ENCODE data around the gene XPNPEP1.

Gene XPNPEP1

DNA sequence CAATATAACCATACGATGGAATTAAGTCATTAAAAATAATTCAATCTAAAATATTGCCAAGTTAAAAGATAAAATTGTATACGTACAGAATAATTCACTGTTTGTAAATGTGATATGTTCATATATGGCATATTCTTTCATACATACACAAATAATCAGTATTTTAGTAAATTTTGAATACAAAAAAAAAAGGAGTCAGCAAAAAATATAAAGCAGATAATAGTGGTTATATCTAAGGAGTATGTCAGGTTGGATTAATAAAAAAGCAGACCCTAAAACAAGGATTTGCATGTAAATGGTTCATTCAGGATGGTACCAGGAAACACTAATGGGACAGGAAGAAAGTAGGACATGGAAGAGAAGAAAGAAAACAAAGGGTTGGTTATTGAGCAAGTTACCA lies 59.5 kb downstream of the XPNPEP1 start:
- DNase-seq (ENCODE audit: low read depth), result no peak

DNA sequence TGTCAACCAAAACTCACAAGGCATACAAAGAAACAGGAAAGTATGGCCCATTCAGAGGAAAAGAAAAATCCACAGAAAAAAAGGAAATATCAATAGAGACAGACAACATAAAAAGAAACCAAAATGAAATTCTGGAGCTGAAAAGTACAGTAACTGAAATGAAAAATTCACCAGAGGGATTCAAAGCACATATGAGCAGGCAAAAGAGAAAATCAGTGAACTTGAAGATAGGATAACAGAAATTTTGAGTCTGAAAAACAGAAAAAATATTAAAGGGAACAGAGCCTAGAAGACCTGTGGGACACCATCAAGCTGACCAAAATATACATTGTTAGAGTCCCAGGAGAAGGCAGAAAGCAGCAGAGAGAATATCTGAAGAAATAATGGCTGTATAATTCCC lies 60.6 kb downstream of the XPNPEP1 start:
- DNase-seq (ENCODE audit: low read depth), result no peak

DNA sequence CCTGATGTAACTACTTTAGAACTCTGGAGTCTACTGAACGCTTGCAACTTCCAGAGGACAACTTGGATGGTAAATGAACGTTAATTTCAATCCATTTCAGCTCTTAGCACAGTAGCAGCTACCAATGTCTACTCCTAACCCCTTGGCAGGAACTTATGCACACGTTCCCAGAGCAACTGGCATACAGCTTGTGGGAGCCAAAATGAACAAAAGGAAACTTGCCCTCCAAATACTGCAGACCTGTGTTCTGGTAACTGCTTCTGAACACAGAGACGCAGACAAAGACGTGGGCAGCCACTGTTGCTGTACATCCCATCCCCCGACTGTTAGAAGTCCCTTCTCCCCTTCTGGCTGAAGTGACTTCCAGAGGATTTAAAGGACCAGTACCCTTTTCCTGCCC lies 61.3 kb downstream of the XPNPEP1 start:
- no peak for DNase-seq (ENCODE audit: low read depth)

DNA sequence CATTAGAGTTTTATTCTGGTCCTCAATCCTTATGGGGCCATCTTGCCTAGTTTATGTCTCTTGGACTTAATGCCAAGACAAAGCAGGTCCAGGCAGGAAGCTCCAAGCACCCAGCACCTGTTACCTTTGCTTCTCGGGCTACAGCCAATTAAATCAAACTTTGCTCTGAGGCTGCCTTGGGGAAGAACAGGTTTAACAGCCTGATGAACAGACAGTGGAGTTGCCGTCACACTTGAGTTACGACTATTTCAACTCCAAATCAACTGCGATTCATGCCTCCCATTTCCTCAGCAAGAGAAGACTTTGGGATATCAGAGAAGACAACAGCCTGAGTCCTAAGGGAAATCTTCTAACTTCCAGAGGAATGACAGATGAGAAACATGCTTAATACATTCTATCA lies 62.2 kb downstream of the XPNPEP1 start:
- DNase-seq (ENCODE audit: low read depth), result no peak

DNA sequence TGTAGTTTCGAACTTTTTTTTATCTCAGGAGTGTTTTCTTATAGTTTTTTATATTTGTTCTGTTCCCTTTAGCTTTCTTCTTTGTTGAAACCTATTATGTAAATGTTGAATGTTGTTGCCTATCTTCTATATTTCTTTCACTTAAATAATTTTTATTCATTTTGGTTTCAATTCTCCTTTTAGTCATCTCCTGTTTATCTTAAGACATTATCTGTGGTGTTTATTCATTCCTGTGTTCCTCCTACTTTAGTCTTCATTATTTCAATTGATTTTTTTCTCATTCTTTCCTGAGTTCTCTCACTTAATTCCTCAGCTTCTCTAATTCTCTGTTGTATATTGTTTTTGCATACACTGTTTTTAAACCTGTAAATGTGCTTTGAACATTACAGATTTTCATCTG lies 64.1 kb downstream of the XPNPEP1 start:
- DNase-seq (ENCODE audit: low read depth), result no peak

DNA sequence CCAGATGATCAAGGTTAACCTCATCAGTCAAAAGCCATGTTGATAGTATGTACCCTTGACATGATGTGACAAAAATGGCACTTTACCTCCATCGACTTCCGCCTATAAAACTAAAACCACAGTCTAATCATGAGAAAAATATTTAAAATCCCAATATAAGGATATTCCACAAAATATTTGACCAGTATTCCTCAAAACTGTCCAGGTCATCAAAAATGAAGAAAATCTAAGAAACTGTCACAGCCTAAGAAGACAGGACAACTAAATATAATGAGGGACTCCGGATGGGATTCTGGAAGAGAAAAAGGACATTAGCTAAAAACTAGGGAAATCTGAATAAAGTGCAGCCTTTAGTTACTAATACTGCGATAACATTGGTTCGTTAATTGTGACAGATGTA lies 67.6 kb downstream of the XPNPEP1 start:
- no peak for DNase-seq (ENCODE audit: low read depth)

DNA sequence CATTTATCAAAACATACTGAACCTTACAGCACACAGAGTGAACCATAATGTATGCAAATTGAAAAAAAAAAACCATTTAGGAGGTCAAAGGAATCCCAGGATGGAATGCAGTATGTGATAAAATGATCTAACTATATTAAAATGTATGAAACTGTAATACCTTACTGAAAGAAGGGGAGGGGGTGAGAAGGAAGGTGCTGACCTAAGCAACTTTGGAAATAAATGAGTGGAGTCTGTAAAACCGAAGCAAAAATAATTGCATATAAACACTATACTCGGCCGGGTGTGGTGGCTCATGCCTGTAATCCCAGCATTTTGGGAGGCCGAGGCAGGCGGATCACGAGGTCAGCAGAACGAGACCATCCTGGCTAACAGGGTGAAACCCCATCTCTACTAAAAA lies 69.4 kb downstream of the XPNPEP1 start:
- no peak for DNase-seq (ENCODE audit: low read depth)

DNA sequence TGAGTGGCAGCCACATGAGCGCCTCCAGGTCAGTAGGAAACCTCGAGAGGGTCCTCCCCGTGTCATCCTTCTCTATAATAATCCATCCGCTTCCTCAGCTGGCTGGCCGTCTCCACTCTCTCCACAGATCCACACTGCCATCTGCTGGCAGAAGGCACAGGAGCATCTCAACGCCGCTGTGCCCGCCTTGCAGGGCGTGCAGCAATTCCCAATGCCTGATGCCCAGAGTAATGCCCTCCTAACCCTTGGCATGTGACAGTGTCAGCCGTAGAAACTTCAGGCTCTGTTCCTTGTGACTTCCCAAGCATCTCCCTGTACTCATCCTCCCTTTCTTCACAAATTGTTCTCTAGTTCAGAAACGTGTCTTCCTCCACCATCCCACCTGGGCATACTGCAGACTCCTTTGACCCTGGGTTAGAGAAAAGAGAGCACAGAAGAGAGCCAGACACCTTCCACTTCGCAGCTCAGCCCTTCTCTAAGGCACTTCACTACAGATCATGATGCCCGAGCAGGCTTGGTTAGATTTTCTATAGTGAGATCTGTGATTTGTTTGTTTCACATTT lies 70.8 kb downstream of the XPNPEP1 start:
- DNase-seq (ENCODE audit: low read depth), result peak; percentile 21

DNA sequence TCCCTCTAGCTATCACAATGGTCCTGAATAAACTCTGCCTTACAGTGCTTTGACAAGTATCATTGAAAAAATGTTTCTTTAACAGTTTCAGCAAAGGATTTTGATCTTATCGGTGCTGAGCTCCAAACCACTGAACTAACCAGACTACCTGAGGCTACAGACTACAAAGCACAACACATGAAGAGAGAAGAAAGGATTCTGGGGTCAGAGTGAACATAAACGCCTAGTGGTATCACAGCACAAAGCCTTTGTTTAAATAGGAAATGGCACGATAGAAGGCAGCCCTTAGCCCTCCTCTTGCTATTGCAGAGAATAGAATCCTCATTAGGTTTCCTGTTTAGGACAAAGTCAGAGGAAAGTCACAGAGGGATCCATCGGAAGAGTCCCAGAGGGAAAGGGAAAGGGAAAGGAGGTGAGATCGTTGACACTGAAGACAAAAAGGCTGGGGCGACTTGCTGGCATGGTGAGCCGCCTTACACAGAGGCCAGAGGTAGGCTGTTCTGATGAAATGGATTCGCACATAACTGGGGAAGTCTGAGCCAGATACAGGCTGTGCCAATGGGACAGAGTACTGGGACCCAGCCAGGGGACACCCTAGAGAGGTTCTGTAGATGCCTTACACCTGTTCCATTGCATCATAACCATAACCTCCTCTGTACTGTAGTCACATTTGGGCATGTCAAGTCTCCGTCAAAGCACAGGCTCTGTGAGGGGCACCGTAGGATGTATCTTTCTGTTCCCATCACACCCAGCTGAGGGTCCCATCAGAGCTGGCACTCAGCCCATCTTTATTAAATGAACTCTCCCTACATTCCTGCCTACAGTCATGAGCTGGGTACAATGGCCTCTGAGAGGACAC lies 71.5 kb downstream of the XPNPEP1 start:
- no peak for DNase-seq (ENCODE audit: low read depth)

DNA sequence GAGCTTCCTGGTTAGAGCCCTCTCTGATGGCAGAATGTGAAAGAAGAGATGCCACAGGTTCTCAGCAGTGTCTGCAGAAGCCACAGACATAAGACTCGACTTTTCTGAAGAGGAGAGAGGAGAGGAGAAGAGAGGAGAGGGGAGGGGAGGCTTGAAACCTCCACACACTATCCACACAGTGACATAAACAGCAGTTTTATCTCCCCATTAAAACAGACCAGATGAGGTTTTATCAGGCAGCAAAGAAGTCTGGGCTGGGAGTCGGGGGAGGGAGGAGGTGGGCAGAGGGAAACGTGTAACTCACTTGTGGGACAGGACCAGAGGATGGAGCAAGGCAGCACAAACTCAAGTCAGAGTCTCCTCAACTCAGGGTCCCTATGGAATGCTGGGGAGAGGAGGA lies 76.5 kb downstream of the XPNPEP1 start:
- no peak for DNase-seq (ENCODE audit: low read depth)

DNA sequence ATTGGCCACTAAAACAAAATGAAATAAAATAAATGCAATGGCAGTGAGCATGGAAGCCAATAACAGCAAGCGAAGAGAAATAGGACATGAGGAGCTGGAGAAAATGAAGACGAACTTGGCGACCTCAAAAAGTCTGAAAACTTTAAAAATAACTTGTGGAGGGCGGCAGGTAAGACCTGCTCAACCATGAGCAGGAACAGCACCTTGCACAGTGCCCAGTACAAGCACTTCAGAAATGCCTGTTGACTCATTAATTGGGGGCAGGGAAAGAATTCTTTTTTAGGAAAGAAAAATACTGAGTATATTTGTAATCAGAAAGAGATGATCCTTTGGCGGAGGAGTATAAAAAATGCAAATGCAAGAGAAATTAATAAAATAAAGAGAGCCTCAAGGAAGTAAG lies 78.0 kb downstream of the XPNPEP1 start:
- no peak for DNase-seq (ENCODE audit: low read depth)

DNA sequence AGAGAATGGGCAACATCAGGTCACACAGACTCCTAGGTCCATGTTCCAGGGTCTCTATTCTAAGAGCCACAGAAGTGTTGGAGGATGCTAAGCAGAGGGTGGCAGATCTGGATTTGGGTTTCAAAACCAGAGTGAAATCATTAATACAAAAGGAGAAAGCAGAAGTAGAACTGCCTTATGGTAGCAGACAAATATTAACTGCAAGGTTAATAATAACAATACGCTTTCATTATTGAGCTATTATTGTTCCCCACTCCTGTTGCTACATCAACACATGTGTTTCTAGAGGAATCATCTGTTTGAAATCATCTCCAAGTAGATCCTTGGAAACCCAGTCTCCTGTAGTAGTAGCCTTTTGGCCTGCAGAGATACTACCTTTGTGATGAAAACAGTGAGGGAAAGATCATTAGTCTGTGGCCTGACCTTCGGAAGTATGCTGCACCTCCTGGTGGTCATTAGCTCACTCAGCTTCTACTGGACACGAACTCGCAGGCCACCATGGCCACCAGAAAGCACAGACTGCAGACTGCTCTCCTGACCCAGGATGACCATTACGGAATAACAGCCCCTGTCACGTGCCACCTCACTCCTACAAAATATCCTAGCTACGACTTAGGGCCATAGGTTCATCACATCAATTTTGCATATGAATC lies 84.6 kb downstream of the XPNPEP1 start:
- no peak for DNase-seq (ENCODE audit: low read depth)

DNA sequence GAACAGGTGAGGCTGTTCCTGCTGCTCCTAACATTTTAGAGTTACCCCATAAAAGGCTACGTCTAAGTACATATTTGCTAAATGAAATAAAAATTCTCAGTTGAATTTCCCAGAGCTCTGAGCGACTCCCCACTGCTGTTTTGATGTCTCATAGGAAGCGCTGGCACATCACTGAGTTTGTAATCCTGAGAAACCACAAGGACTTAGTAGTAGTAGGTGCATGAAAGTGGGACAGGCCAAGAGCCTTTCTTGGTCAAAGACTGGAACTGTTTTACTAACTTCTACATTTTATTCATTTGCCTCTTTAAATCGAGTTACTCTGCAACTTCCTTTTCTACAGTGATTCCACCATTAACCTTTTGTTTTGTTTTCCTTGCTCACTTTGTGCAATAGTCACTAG lies 85.9 kb downstream of the XPNPEP1 start:
- no peak for DNase-seq (ENCODE audit: low read depth)

DNA sequence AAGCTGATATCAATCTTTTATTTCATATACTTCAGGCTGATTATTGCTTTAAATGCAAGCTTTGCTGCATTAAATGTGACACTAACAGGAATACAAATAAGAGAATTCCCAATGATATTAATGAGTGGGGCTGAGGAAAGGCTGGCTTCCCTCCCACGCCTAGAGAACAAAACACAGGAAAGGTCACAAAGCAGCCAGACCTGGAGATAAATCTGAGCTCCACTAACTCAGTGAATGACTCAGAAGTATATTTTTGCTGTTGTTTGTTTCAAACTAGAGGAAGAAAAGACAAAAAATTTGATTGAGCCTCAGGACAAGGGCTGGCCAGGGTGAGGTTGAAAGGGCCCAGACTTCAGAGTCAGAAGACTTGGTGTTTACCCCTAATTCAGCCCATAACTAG lies 88.1 kb downstream of the XPNPEP1 start:
- DNase-seq (ENCODE audit: low read depth), result no peak

DNA sequence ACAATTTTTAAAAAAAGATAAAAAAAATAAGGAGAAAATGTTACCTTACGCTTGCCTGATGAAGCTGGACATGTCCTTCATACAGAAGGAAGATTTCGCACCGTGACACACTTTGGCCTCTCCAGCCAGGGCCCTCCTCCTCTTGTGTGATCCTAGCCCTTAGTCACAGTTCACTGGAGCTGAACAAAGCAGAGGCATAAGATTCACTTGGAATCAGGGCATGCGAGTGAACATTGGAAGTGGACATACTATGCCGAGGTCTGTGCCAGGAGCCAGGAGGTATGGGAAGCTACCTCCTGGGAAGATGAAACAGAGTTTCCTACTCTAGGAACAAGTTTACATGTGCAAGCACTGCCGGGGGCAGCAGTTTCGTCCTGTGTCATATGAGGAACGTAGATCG lies 91.5 kb downstream of the XPNPEP1 start:
- no peak for DNase-seq (ENCODE audit: low read depth)

DNA sequence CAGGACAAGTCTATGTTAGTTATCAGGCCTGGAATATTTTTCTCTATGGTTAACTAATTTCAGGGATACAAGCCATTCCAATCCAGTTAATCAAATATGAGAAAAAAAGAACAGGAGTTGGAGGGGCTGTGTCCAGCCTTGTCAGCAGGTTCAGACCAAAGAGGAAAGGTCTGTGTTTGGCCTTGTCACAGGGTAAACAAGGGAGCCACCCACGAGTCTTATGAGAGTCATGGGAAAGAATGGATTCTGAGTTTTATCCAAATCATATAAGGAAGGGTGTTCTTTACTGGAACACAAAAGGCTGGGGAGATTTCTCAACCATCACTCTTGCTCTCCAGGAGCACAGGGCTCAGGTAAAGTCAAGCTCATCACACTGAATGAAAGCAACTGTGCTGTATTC lies 99.1 kb downstream of the XPNPEP1 start:
- DNase-seq (ENCODE audit: low read depth), result no peak

DNA sequence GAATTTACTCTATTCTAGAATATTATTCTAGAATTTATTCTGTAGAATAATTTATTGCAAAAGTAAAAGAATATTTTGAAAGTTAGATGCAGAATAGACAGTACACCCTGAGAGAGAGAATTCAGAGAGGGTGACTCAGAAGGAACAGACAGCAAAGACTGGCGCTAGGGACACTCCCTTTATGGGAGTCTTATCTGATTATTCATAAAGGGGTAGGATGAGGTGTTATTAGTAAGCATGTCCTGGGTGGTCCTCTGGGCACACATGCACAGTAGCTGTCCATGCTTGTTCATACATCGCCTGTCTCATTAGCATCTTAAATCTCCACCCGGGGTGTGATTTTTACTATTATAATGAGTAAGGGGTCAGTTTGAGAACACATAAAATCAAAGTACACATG lies 100.1 kb downstream of the XPNPEP1 start:
- peak; percentile 1 for DNase-seq (ENCODE audit: low read depth)

DNA sequence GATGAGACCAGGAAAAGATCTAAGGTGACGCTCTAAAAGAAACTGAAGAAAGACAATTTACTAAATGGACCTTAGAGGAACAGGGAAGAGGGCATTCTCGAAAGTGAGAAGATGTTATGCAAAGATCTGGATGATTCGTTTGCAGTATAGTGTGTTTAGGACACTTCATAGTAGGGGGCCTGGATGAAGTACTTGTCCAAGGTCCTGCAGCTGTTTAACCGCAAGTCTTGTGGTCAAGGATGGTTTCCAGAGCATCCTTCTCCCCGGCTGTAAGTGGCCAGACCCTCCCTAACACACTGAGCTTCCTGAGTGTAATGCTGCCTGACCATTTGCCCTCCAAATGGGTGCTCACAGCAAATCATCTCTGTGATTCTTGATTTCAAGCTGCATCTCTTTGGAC lies 101.6 kb downstream of the XPNPEP1 start:
- DNase-seq (ENCODE audit: low read depth), result no peak

DNA sequence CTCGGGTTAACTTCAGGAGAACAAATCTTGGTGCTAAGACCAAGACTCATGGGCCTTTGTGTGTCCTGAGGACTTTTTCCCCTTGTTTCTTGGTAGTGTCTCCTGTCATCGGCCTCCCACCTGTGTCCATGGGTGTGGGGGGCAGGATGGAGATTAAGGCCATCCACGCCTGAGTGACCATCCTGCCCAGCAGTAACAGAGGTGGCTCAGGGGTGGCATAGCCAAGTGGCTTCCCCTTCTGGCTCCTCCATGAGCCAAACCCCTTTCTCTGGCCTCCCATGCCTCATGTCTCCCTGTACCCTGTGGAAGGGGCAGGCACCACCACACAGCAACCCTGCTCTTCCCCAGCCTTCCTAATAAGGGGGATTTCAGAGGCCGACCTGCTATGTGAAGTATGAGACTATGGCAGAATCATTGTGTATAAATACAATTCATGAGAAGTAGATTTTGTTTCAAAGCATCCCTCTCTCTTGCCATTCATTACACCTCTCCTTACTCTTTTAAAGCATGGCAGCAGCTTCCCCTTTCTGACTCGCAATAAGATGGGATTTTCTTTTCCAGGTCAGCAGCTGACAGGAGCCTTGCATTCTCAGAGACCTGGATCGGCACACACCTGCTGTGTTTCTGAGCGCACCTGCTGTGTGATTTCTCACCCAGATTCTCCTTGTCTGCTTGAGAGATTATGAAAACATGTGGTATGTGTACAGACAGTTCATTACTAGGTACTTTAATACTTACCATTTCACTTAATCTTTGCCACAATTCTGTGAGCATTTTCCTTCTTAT lies 102.5 kb downstream of the XPNPEP1 start:
- no peak for DNase-seq (ENCODE audit: low read depth)

DNA sequence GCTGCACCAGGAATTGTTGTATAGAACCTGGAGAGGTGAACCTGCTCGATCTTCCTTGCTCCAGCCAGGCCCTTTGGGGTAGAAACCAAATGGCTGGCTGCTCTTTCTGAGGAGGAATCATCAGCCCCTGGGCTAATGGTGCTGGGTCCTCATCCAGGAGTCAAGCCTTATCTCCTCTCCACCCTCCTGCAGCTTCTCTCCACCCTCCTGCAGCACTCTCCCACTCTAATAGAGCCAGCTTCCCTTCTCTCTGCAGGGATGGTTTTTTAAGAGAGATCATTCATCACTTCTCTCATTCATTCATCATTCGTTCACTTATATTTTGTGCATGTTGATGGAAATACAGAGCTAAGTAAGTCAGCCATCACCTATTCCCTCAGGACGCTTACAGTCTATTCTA lies 103.5 kb downstream of the XPNPEP1 start:
- no peak for DNase-seq (ENCODE audit: low read depth)

All from GM04503 (cell line).